Stimulated activated CD4-positive, alpha-beta T cell treated with anti-CD3 and anti-CD28 coated beads, Interleukin-1b, Interleukin-23, amount 100 ng/mL, for 1 hour (primary cell): ENCODE measurements around the gene NIPSNAP3A.

ENCODE experiments used
- DNase-seq, 2 donors: peaks; one replicate each; pipeline ENCODE4 v3.0.0-alpha.2; 2020; ENCODE audit warnings: low read depth in 2 of 2

NIPSNAP3A gene

GRCh38 chr9:104774831-104775573, 27.5 kb downstream of the NIPSNAP3A start:
- DNase-seq: no peak

- no peak for DNase-seq
Measured at GRCh38 chr9:104775574-104775936, 28.1 kb downstream of the NIPSNAP3A start.

- DNase-seq: no peak
Measured at GRCh38 chr9:104775976-104776375, 28.5 kb downstream of the NIPSNAP3A start.

- no peak for DNase-seq
Measured at GRCh38 chr9:104776797-104777196, 29.3 kb downstream of the NIPSNAP3A start.

- DNase-seq: no peak
Measured at GRCh38 chr9:104778802-104779201, 31.3 kb downstream of the NIPSNAP3A start.

- no peak for DNase-seq
Measured at GRCh38 chr9:104779334-104779733, 31.9 kb downstream of the NIPSNAP3A start.

GRCh38 chr9:104779946-104780535, 32.6 kb downstream of the NIPSNAP3A start:
- no peak for DNase-seq

- DNase-seq: no peak
Measured at GRCh38 chr9:104780796-104781395, 33.4 kb downstream of the NIPSNAP3A start.

GRCh38 chr9:104783588-104783987, 36.1 kb downstream of the NIPSNAP3A start:
- DNase-seq: no peak

- no peak for DNase-seq
Measured at GRCh38 chr9:104784098-104784497, 36.6 kb downstream of the NIPSNAP3A start.

GRCh38 chr9:104786293-104786692, 38.8 kb downstream of the NIPSNAP3A start:
- DNase-seq: no peak

GRCh38 chr9:104787306-104788015, 40.0 kb downstream of the NIPSNAP3A start:
- DNase-seq: no peak

- DNase-seq: no peak
Measured at GRCh38 chr9:104788251-104788650, 40.8 kb downstream of the NIPSNAP3A start.

GRCh38 chr9:104794070-104794469, 46.6 kb downstream of the NIPSNAP3A start:
- DNase-seq: no peak

- DNase-seq: no peak
Measured at GRCh38 chr9:104795082-104795481, 47.6 kb downstream of the NIPSNAP3A start.

GRCh38 chr9:104795857-104796256, 48.4 kb downstream of the NIPSNAP3A start:
- DNase-seq: no peak

- DNase-seq: no peak
Measured at GRCh38 chr9:104798209-104798995, 50.9 kb downstream of the NIPSNAP3A start.

GRCh38 chr9:104800068-104800785, 52.7 kb downstream of the NIPSNAP3A start:
- no peak for DNase-seq

- DNase-seq: no peak
Measured at GRCh38 chr9:104802110-104802509, 54.6 kb downstream of the NIPSNAP3A start.

GRCh38 chr9:104802906-104803305, 55.4 kb downstream of the NIPSNAP3A start:
- no peak for DNase-seq

GRCh38 chr9:104805441-104805840, 58.0 kb downstream of the NIPSNAP3A start:
- no peak for DNase-seq
